Measurements from ENCODE around the gene GNG12.

The GNG12 gene

GRCh38 chr1:67708606-67709005 is 124.7 kb downstream of the GNG12 start:
- DNase-seq (ENCODE audit: insufficient read length) (no peak), FAIRE-seq (no peak)
- TF ChIP-seq POLR2AphosphoS5 (IDR thresholded peaks at IDR 0.05; ENCODE audit: low read depth, low read length), result no peak
- TF ChIP-seq POLR2A (IDR thresholded peaks at IDR 0.05; ENCODE audit: low read depth, low read length), result no peak
- TF ChIP-seq TAF1 (IDR thresholded peaks at IDR 0.05; ENCODE audit: borderline replicate concordance, low read depth, low read length), result no peak

GRCh38 chr1:67705735-67706453 is 127.4 kb downstream of the GNG12 start:
- DNase-seq (ENCODE audit: insufficient read length), result no peak
- FAIRE-seq, result no peak
- no peak for TF ChIP-seq POLR2AphosphoS5 (IDR thresholded peaks at IDR 0.05; ENCODE audit: low read depth, low read length)
- TF ChIP-seq POLR2A (IDR thresholded peaks at IDR 0.05; ENCODE audit: low read depth, low read length), result no peak
- no peak for TF ChIP-seq TAF1 (IDR thresholded peaks at IDR 0.05; ENCODE audit: borderline replicate concordance, low read depth, low read length)

GRCh38 chr1:67704351-67704750 is 128.9 kb downstream of the GNG12 start:
- no peak for FAIRE-seq
- TF ChIP-seq TAF1 (IDR thresholded peaks at IDR 0.05; ENCODE audit: borderline replicate concordance, low read depth, low read length) (no peak), POLR2AphosphoS5 (IDR thresholded peaks at IDR 0.05; ENCODE audit: low read depth, low read length) (no peak), POLR2A (IDR thresholded peaks at IDR 0.05; ENCODE audit: low read depth, low read length) (no peak)
- DNase-seq (ENCODE audit: insufficient read length), result no peak

GRCh38 chr1:67701876-67702275 is 131.4 kb downstream of the GNG12 start:
- TF ChIP-seq POLR2A (IDR thresholded peaks at IDR 0.05; ENCODE audit: low read depth, low read length) (no peak), TAF1 (IDR thresholded peaks at IDR 0.05; ENCODE audit: borderline replicate concordance, low read depth, low read length) (no peak), POLR2AphosphoS5 (IDR thresholded peaks at IDR 0.05; ENCODE audit: low read depth, low read length) (no peak)
- FAIRE-seq, result no peak
- no peak for DNase-seq (ENCODE audit: insufficient read length)

GRCh38 chr1:67700692-67701410 is 132.4 kb downstream of the GNG12 start:
- TF ChIP-seq TAF1 (IDR thresholded peaks at IDR 0.05; ENCODE audit: borderline replicate concordance, low read depth, low read length), result no peak
- no peak for TF ChIP-seq POLR2A (IDR thresholded peaks at IDR 0.05; ENCODE audit: low read depth, low read length)
- DNase-seq (ENCODE audit: insufficient read length), result no peak
- FAIRE-seq, result no peak

- DNase-seq (ENCODE audit: insufficient read length), result no peak
- TF ChIP-seq POLR2A (IDR thresholded peaks at IDR 0.05; ENCODE audit: low read depth, low read length) (no peak), TAF1 (IDR thresholded peaks at IDR 0.05; ENCODE audit: borderline replicate concordance, low read depth, low read length) (no peak), POLR2AphosphoS5 (IDR thresholded peaks at IDR 0.05; ENCODE audit: low read depth, low read length) (no peak)
- FAIRE-seq, result no peak
Observed at GRCh38 chr1:67700220-67700619, 133.0 kb downstream of the GNG12 start.

GRCh38 chr1:67696708-67697107 is 136.6 kb downstream of the GNG12 start:
- DNase-seq (ENCODE audit: insufficient read length), result no peak
- no peak for FAIRE-seq
- no peak for TF ChIP-seq TAF1 (IDR thresholded peaks at IDR 0.05; ENCODE audit: borderline replicate concordance, low read depth, low read length)
- TF ChIP-seq POLR2A (IDR thresholded peaks at IDR 0.05; ENCODE audit: low read depth, low read length), result no peak
- no peak for TF ChIP-seq POLR2AphosphoS5 (IDR thresholded peaks at IDR 0.05; ENCODE audit: low read depth, low read length)

GRCh38 chr1:67695963-67696362 is 137.3 kb downstream of the GNG12 start:
- FAIRE-seq (no peak), DNase-seq (ENCODE audit: insufficient read length) (no peak)
- no peak for TF ChIP-seq POLR2AphosphoS5 (IDR thresholded peaks at IDR 0.05; ENCODE audit: low read depth, low read length)
- TF ChIP-seq POLR2A (IDR thresholded peaks at IDR 0.05; ENCODE audit: low read depth, low read length), result no peak
- no peak for TF ChIP-seq TAF1 (IDR thresholded peaks at IDR 0.05; ENCODE audit: borderline replicate concordance, low read depth, low read length)

GRCh38 chr1:67691712-67692111 is 141.6 kb downstream of the GNG12 start:
- FAIRE-seq, result no peak
- TF ChIP-seq TAF1 (IDR thresholded peaks at IDR 0.05; ENCODE audit: borderline replicate concordance, low read depth, low read length) (no peak), POLR2AphosphoS5 (IDR thresholded peaks at IDR 0.05; ENCODE audit: low read depth, low read length) (no peak), POLR2A (IDR thresholded peaks at IDR 0.05; ENCODE audit: low read depth, low read length) (no peak)
- DNase-seq (ENCODE audit: insufficient read length), result no peak

GRCh38 chr1:67690411-67690810 is 142.9 kb downstream of the GNG12 start:
- TF ChIP-seq POLR2AphosphoS5 (IDR thresholded peaks at IDR 0.05; ENCODE audit: low read depth, low read length) (no peak), TAF1 (IDR thresholded peaks at IDR 0.05; ENCODE audit: borderline replicate concordance, low read depth, low read length) (no peak), POLR2A (IDR thresholded peaks at IDR 0.05; ENCODE audit: low read depth, low read length) (no peak)
- DNase-seq (ENCODE audit: insufficient read length) (no peak), FAIRE-seq (no peak)

GRCh38 chr1:67690018-67690363 is 143.3 kb downstream of the GNG12 start:
- DNase-seq (ENCODE audit: insufficient read length) (no peak), FAIRE-seq (no peak)
- TF ChIP-seq POLR2A (IDR thresholded peaks at IDR 0.05; ENCODE audit: low read depth, low read length), result no peak
- TF ChIP-seq POLR2AphosphoS5 (IDR thresholded peaks at IDR 0.05; ENCODE audit: low read depth, low read length), result no peak
- no peak for TF ChIP-seq TAF1 (IDR thresholded peaks at IDR 0.05; ENCODE audit: borderline replicate concordance, low read depth, low read length)
